GM18520 (cell line): Measurements from ENCODE around the gene TGFBR2.
"Not testable (repeated sequence)": the region's sequence is repeated elsewhere in the genome, so short reads cannot be mapped to it uniquely, and the experiment has no call there.

Experiments used
- ATAC-seq: cut with Tn5 transposase; IDR thresholded peaks from one replicate; pipeline ENCODE4 v1.9.1; 2021; ENCODE audit not compliant: unreplicated experiment

Gene TGFBR2

DNA sequence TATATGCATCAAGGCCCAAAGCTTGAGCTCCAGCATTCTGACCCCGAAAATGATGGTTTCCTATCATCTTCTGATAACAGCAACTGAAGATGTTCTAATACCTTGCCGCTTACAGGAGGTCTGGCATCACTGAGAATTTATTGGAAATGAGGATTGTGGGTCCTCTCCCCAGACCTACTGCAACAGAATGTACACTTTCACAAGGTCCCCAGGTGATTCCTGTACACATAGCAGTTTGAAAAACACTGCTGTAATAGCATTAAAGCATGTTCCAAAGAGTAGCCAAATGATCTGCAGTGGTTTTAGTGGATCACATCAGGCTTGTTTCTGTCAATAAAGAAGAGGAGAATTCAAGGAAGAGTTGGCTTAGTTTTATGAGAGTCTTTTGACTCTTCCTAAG is 11.3 kb downstream of the TGFBR2 start:
- ATAC-seq, result no peak

DNA sequence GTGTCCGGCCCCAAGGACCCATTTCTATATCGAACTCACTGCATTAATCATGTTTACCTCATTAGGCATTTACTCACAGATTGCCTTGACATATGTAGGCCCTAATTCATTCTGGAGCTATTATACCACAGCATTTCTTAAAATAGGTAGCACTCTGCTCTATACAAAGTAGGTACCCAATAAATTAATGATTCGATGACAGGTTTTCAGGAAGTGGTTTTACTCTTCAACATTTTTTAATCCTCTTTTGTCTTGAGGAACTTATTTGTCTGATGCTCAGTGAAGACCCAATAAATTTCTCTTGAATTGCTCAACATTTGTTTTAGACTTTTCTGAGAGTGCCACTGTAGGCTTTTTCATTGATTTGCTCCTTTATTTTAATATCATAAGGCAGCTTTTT is 12.1 kb downstream of the TGFBR2 start:
- ATAC-seq, result no peak

DNA sequence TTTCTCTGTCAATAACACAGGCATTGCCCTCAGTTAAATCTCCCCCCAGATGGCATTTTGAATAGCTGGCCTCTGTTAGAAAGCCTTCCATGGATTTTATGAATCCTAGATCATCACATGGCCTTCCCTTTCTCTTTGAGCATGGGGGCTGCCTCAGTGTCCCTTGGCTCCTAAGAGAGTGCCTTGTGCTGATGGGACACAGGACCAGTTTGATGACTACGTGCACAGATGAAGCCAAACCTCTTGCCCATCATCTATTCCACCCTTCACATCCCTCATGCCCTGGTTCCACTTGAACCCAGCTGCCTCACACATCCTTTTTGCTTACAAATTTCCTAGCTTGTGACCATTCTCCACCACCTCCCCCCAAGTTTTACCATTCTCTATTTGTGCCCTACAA is 12.9 kb downstream of the TGFBR2 start:
- no peak for ATAC-seq

DNA sequence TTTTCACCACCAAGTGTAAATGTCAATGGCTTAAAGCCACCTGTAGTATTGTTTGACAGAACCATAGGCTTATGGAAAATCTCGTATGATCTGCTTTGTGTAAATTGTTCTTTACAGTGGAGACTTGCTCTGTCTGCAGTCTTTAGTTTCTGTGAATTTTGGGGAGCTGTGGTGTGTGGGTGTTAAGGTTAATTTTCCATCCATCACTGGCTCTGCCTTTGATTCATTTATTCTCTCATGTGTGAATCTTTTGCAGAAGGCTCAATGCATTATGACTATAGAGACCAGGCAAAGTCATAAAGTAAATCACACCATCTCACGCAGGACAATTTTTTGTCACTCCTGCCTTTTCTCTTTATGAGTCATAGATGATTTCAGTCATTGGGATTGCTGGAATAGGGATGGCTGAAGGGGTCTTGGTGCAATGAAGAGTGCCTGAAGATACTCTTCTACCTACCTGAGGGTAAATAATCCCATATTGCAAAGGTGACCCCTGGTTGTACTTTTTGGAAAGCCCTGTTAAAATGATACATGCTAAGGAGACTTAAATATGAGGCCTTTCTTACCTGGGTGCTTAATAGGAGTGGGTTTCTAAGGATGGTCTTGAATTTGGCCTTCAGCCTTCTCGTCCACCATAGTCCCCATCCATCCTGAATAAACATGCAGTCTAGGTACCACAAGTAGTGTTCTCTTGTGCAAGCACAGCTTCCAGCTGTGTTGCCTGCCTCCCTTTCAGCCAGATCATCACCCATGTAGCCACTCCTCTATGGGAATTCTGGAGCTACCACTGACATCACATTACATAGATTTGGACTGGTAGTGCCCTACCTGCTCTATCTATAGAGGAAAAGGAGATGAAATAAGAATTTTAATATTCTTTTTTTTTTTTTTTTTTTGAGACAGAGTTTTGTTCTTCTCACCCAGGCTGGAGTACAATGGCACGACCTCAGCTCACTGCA is 14.3 kb downstream of the TGFBR2 start:
- no peak for ATAC-seq

DNA sequence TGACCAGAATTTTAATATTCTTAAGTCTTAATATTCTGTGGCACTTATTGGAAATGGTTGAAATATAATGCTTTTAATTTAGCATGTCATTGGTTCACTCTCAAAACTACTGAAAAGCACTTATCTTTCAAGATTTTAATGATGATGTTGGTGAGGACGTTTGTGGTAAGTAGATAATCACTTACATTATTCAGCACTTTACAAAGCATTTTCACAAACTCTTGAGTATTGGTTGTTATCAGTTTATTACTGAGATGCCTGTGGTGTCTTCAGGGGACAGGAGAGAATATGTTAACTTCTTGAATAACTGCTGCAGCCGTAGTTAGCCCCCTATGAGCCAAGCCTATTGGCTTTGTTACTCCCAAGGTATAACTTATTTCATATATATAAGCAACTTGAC is 15.2 kb downstream of the TGFBR2 start:
- no peak for ATAC-seq

DNA sequence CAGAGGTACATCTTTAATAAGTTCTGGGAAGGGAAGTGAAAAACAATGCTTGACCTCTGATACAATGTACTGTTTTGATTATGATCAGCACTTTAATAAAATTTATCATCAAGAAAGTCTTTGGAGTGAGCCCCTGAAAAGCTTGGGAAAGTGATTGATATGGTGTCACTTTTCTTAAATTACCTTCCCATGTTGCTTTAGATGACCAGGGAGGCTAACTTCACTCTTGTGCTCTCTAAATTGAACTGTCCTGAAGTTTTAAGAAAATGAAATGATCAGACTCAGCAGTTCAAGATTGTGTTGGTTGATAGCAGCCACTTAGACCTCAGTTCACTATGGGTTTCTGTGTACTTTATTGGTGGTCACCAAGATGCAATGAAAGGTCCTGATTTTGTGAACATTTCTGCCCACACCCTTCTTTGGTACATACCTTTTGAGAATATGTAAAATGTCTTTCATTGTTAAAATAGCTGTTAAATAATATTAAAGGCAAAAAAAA is 15.7 kb downstream of the TGFBR2 start:
- no peak for ATAC-seq

DNA sequence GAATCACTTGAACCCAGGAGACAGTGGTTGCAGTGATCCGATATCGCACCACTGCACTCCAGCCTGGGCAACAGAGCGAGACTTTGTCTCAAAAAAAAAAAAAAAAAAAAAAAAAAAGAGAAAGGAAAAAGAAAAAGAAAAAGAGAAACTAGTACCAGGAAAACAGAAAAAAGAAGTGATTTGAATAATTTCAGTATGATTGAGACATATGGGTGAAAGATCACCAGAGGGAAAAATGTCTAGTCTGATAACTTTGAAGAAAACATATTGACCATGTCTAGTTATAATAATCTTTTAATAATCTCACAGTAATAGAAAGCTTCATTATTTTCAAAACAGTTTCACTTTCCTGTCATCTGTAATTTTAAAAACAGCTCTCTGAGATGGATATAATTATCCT is 16.4 kb downstream of the TGFBR2 start:
- ATAC-seq, result no peak

DNA sequence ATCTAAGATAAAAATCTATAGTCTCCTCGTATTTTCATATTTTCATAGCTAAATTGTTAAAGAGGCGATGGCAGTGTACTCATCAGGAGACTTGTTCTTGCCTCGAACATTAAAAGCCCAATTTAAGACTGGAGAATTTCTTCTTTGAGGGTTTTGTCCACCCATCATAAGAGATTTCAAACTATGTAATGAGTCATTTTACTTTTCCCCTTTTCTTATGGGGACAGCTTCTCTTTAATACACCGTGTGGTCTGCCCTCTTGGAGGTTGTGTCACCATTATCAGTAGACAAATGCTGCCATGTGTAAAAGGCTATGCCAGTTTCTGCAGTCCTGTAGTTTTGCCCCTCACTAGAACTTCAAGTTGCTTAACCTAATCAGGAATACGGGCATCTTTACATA is 16.9 kb downstream of the TGFBR2 start:
- ATAC-seq, result no peak

DNA sequence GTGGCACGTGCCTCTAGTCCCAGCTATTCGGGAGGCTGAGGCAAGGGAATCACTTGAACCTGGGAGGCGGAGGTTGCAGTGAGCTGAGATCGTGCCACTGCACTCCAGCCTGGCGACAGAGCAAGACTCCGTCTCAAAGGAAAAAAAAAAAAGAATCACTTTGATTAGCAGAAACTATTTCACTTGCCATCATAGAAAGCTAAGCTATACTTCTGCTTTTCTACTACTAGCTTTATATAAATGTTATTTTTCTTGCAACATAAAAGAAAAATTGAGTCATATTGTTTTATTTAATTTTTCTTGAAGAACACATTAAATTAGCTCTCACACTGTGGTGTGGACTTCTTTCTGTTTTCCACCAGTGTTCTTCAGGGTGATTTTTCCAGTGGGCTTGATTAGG is 18.1 kb downstream of the TGFBR2 start:
- ATAC-seq, result not testable (repeated sequence)

DNA sequence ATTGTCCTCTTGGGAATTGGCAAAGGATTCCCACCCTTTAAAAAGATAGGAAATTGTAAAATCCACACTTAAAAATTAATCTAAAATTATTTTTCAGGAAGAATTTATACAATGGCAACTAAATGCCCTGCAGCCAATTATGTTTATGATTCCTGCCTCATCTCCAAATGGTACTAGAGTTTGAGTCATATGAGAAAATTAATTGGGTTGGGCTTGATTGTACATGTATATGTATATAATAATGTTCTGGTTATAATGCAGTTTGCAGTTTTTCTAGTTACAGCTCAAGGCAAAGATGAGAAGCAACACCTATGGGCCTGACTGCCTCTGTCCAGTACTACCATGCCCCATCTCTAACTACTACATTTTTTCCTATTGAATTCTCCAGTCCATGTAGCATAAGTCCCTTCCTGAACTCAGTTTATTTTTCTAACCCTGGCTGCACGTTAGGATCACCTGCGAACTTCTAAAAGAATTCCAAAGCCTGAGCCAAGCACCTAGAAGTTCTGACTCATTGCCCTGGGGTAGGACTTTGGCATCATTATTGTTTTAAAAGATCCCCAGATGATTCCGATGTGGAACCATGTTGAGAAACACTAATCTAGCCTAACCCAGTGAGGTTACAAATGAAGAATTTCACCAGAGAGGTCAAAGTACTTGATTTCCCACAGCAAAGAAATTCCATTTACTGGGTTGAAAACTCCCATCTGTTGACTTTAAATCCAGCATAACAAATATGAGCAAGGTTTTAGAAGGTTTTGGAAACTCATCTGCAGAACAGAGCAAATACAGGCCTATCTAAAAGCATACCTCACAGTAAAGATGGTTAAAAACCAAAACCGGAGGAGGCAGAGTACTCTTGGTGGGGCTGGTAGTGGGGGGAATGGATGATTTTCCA is 19.4 kb downstream of the TGFBR2 start:
- no peak for ATAC-seq

DNA sequence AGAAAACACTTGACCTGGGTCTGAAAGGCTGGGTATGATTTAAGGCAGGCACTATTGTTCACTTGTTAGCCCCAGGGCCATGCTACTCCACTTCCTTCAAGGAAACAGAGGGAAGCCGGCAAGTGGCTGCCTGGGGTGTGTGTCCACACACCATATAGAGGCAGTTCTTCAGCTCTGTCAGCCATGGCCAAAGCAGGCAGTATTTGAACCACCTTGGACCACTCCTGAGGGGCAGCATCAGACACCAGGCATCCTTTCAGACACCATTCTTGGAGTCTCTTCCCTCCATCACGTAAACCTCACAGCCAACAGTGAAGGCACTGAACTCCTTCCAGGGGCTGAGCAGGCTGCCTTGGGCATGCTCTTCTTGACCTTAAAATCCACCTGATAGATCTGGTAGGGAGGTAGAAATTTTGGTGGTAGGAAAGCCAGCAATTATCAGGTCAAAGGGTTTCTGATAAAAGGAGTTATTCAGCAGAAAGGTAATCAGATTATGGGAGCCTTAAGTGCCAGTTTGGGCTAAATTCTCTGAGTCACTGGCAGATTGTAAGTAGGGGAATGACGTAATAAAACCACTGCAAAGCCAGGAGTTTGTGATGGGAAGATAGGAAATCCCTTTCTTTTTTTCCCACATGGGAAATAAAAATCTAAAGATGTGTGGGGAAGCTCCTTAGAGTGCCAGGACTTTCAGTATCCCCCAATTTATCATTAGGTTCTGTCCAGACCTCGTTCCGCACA is 20.2 kb downstream of the TGFBR2 start:
- no peak for ATAC-seq

DNA sequence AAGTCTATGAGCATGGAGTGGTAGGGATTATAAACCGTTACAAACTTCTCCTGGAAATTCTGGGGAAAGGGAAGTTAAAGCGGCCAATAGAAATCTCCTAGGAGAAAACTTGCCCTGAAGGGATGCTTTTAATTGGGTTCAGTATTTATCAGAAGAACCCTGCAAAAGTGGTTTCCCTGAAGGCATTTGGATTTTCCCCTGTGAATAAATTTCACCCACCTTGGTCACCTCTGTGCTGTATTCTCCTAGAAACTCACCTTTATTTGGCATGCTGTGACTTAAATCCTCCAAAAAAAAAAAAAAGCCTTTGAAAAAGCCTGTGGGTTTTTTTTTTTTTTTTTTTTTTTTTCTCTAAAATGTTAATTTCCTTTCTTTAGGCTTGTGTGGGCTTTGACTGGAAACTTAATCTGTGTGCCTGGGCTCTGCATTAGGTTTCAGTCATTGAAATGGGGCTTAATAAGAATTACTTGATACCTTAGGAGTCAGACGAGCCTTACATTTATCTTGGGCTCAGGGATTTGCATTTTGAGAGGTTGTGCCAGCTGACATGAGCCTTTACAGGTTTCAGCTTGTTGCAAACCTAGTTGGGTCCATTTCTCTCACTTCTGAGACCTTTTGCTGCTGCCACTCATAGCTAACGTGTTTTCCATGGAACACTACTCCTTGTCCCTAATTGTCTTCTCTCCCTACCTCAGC is 22.0 kb downstream of the TGFBR2 start:
- ATAC-seq, result no peak

DNA sequence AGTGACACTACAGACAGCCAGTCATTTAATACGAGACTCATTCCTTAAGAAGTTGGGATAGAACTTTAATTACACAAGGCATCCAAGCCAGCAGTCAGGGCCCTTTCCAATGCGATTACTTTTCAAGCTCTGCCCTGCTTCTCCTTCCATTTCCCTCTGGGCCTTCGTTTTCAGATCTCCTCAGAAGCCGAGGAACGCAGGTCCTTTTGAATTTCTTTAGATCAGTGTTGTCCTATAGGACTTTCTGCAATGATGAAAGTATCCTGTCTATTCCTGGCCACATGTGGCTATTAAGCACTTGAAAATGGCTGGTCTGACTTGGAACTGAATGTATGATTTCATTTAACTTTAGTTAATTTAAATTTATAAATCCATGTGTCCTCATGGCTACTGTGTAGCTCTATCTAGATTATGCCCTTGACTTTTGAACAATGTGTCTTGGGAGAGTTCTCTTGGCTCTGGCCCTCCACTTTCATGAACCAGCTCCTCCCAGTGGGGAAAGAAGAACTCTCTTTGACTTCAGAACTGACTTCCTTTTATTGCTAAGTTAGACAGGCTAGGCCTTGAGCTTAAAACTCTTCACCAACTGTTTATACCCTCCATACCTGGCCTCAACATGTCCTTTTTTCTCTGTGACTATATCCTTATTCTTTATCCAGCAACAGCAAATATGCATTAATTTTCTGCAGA is 22.6 kb downstream of the TGFBR2 start:
- ATAC-seq, result no peak

DNA sequence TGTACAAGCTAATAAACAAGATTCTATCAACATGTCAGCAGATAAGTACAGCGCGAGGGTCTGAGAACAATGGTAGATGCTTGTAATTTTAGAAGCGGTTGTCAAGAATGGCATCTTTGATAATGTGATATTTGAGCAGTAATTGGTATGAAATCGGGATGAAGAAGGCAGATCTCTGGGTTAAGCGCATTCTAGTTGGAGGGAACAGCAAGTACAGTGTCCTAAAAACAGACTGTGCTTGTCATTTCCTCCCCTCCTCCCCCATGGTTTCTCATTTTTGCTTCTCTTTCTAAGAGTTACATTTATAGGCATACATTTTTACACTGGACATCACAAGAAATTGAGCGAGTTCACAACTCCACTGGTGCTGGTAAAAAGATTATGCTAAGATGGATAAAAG is 23.3 kb downstream of the TGFBR2 start:
- no peak for ATAC-seq

DNA sequence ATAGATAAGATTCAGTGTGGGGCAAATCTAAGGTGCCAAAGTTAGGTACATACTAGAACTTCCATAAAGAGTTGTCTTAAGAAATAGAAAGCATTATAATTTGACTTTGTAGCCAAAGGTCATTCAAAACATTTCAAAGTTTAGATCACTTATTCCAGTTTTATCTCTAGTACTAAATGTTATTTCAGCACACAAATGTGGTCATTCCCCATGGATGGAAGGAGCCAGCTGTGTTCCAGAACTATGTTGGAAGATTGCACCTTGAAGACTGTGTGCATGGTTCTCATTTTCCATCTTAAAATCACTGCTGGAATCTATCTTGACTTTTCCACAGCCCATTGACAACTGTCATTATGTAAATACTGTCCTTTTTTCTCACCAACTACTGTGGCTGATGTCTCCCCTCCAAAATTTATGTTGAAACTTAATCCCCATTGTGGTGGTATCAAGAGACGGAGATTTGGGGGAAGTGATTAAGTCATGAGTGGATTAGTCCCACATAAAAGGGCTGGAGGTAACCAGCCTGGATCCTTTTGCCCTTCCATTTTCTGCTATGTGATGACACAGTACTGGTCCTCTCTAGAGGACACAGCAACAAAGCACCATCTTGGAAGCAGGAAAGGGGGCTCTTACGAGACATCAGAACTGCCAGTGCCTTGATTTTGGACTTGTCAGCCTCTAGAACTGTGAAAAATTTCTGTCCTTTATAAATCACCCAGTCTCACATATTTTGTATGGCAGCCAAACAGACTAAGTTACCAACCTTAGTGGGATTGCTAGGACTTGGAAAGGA is 24.0 kb downstream of the TGFBR2 start:
- ATAC-seq, result no peak

DNA sequence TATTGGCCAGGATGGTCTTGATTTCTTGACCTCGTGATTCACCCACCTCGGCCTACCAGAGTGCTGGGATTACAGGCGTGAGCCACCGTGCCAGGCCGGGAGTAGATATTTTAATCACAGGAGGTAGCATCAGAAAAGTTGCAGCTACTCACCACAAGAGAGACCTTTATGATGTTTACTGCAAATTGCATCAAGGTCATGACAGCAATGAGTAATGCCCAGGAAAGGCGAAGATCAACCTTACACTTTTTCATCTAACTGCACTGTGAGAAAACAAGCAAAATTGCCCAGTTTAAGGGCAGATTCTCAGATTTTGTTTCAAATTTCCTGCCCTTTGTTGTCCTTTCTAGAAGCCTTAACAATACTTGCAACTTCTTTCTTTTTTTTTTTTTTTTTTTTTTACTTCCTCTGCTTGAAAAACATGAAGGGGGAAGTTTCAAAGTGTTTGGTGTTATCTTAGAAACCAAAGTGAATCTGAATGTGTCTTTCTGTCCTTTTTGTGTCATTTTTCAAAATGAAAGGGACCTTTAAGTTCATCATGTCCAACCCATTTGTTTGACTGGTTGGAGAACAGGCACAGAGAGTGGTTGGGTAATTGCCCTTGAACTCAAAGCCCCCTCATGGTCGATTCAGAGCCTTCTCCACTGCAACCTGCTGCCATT is 25.0 kb downstream of the TGFBR2 start:
- ATAC-seq, result peak; percentile 57

DNA sequence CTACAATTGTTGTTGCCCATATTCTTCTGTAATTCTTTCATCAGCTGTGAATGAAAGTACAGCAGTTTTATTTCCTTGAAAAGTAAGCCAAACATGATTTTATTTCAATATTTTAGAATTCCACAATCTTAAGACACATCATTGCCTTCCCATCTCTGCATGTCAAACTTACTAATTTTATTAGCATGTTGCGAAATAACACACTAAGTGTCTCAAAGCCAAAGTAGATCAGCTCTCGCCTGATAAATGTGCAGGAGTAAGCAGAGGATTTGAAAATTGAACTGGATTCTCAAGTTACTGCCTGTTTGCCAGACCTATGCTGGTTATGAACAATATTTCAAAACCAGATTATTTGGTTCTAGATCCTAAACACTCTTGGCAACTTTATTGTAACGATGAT is 25.7 kb downstream of the TGFBR2 start:
- ATAC-seq, result no peak

DNA sequence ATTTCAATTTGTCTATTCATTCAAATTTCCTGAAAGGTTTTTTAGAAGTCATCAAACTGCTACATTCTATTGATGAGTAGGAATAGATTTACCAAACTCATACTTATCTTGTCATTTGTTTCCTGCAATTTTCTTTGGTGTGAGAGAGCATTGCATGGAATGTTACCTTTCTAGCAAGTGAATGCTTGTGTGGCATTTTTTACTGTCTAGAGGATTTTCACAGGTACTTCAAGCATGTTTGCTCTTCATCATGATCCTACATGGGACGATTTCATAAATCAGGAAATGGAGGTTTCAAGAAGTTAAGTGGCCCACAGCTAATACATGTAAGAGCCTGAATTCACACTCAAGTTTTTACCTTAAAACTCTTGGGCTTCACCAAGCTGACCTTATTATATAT is 26.1 kb downstream of the TGFBR2 start:
- no peak for ATAC-seq

DNA sequence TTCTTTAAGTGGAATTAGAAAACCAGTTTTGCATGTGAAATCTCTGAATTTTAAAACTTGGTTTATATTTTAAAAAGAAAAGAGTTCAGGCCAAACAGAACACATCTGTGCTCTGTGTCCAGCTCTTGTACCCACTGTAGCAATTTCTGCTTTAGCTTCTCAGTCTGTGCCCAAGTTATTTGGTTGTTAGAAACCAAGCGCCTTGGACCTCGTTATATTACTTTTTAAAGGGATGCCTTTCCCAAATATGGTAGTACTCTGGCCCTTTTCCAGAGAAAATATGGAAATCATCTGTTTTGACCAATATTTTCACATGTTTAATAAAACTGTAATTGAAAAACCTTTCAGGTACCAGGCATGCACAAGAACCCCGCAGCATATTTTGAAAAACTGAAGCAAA is 27.3 kb downstream of the TGFBR2 start:
- ATAC-seq, result no peak
